Ishikawa (cell line): ENCODE measurements around the gene TMEM108.

Experiments
- EP300 ChIP-seq: IDR thresholded peaks from 2 replicates; pipeline ENCODE4 v1.6.1; 2012; ENCODE audit warnings: borderline replicate concordance
- FOXM1 ChIP-seq: IDR thresholded peaks from 2 replicates; pipeline ENCODE4 v1.6.1; 2012; ENCODE audit warnings: low read depth, borderline replicate concordance
- NFIC ChIP-seq: IDR thresholded peaks from 2 replicates; pipeline ENCODE4 v1.6.1; 2012
- TAF1 ChIP-seq: IDR thresholded peaks from 2 replicates; pipeline ENCODE4 v1.6.1; 2012; ENCODE audit warnings: low read depth, mild to moderate bottlenecking
- TEAD4 ChIP-seq: IDR thresholded peaks from 2 replicates; pipeline ENCODE4 v1.6.1; 2012
- TF ChIP-seq, protein P1 (sequence below): IDR thresholded peaks from 2 replicates; pipeline ENCODE4 v1.6.1; 2012; ENCODE audit warnings: low read depth, mild to moderate bottlenecking

DNA sequence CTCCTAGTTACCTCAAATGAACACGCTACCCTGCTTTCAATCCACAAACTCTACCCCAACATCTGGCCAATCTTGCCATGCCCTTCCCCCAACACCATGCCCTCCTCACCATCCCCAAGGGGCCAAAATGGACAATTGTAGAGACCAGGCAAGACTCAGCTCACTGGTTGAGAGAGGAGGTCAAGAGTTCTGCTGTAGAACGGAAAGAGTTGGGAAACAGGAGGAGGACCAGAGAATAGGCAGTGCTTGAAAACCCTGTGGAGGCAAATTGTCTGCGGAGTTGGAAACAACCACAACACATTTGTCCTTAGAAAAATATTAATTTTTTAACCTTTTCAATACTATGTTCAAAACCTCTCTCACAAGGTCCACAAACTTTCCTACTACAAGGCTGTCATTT, 232.9 kb downstream of the TMEM108 start:
- TF ChIP-seq, protein P1, sequence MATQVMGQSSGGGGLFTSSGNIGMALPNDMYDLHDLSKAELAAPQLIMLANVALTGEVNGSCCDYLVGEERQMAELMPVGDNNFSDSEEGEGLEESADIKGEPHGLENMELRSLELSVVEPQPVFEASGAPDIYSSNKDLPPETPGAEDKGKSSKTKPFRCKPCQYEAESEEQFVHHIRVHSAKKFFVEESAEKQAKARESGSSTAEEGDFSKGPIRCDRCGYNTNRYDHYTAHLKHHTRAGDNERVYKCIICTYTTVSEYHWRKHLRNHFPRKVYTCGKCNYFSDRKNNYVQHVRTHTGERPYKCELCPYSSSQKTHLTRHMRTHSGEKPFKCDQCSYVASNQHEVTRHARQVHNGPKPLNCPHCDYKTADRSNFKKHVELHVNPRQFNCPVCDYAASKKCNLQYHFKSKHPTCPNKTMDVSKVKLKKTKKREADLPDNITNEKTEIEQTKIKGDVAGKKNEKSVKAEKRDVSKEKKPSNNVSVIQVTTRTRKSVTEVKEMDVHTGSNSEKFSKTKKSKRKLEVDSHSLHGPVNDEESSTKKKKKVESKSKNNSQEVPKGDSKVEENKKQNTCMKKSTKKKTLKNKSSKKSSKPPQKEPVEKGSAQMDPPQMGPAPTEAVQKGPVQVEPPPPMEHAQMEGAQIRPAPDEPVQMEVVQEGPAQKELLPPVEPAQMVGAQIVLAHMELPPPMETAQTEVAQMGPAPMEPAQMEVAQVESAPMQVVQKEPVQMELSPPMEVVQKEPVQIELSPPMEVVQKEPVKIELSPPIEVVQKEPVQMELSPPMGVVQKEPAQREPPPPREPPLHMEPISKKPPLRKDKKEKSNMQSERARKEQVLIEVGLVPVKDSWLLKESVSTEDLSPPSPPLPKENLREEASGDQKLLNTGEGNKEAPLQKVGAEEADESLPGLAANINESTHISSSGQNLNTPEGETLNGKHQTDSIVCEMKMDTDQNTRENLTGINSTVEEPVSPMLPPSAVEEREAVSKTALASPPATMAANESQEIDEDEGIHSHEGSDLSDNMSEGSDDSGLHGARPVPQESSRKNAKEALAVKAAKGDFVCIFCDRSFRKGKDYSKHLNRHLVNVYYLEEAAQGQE, result no peak
- TF ChIP-seq NFIC (no peak), TAF1 (no peak), FOXM1 (no peak), EP300 (no peak), TEAD4 (no peak)
